IMR-90 (cell line): ENCODE results near the gene TMX2. TPM values are rescaled to one million over a fixed set of nuclear protein-coding genes. Genes with fewer than 3 reads are reported as not detected.

Experiments
- ATAC-seq: fragments of 200-7000 bp; cut with Tn5 transposase; 2 replicates; pipeline ENCODE4 v1.9.1; 2020; ENCODE audit warnings: low read depth, mild to moderate bottlenecking, moderate library complexity
- BruUV-seq: library from RNA; stranded (reverse); fragments of 400-500 nt; replicated peaks from 2 replicates; lab custom pipeline; 2021; lab: Mats Ljungman, UMichigan
- CTCF ChIA-PET: fragments of 300-600 bp; formaldehyde crosslinking; extraction: SDS; loops from one replicate; lab custom pipeline; 2021; ENCODE audit warnings: antibody characterized with exemption; lab: Yijun Ruan, JAX
- POLR2A ChIA-PET: fragments of 300-600 bp; sonication (Branson Sonifier 250); formaldehyde crosslinking; loops from one replicate; lab custom pipeline; 2022; ENCODE audit warnings: antibody characterized with exemption; ENCODE audit not compliant: unreplicated experiment; lab: Charles Lee
- DNase-seq: peaks from one replicate; pipeline ENCODE4 v3.0.0; 2013
- H2AFZ ChIP-seq: replicated peaks from 2 replicates; pipeline ENCODE3; 2013; ENCODE audit warnings: low read length, mild to moderate bottlenecking; ENCODE audit not compliant: poor library complexity
- H2AK5ac ChIP-seq: 2 replicates; pipeline ENCODE4 v1.6.1; 2013; ENCODE audit warnings: low read depth, low read length, inconsistent platforms
- H2AK9ac ChIP-seq: replicated peaks from 2 replicates; pipeline ENCODE3; 2013; ENCODE audit warnings: mild to moderate bottlenecking, low read depth, low read length, moderate library complexity; ENCODE audit not compliant: poor library complexity
- H2BK120ac ChIP-seq: 2 replicates; pipeline ENCODE4 v1.6.1; 2013; ENCODE audit warnings: low read depth, low read length, inconsistent platforms
- H2BK15ac ChIP-seq: 3 replicates; pipeline ENCODE4 v1.6.1; 2013; ENCODE audit warnings: low read depth, low read length, inconsistent platforms
- H2BK20ac ChIP-seq: 2 replicates; pipeline ENCODE4 v1.6.1; 2013; ENCODE audit warnings: low read depth, mild to moderate bottlenecking, inconsistent platforms, low read length, moderate library complexity
- H2BK5ac ChIP-seq: 2 replicates; pipeline ENCODE4 v1.6.1; 2013; ENCODE audit warnings: mild to moderate bottlenecking, low read depth, low read length, inconsistent platforms; ENCODE audit not compliant: poor library complexity, severe bottlenecking
- H3K14ac ChIP-seq: replicated peaks from 2 replicates; pipeline ENCODE4 v1.6.1; 2013; ENCODE audit warnings: low read depth, low read length, inconsistent platforms
- H3K18ac ChIP-seq: 2 replicates; pipeline ENCODE4 v1.6.1; 2013; ENCODE audit warnings: low read depth, low read length, control low read depth
- H3K23ac ChIP-seq: 2 replicates; pipeline ENCODE4 v1.6.1; 2013; ENCODE audit warnings: low read depth, low read length, inconsistent platforms
- H3K27ac ChIP-seq: 2 replicates; pipeline ENCODE4 v1.5.1; 2013; ENCODE audit warnings: mild to moderate bottlenecking, control low read depth, low read length; ENCODE audit not compliant: insufficient read depth
- H3K27me3 ChIP-seq: 2 replicates; pipeline ENCODE4 v1.6.1; 2013; ENCODE audit warnings: low read length; ENCODE audit not compliant: control insufficient read depth, insufficient read depth
- H3K36me3 ChIP-seq: 2 replicates; pipeline ENCODE4 v1.6.1; 2013; ENCODE audit warnings: low read length, mixed read lengths; ENCODE audit not compliant: control insufficient read depth, insufficient read depth
- H3K4ac ChIP-seq: 2 replicates; pipeline ENCODE4 v1.6.1; 2013; ENCODE audit warnings: low read depth, low read length, inconsistent platforms
- H3K4me1 ChIP-seq: 2 replicates; pipeline ENCODE4 v1.6.1; 2013; ENCODE audit warnings: low read length, mixed read lengths; ENCODE audit not compliant: control insufficient read depth, insufficient read depth
- H3K4me2 ChIP-seq: 2 replicates; pipeline ENCODE4 v1.6.1; 2013; ENCODE audit warnings: low read depth, mild to moderate bottlenecking, control low read depth, low read length, moderate library complexity
- H3K4me3 ChIP-seq: 2 replicates; pipeline ENCODE4 v1.5.1; 2013; ENCODE audit warnings: low read depth, mild to moderate bottlenecking, control low read depth, low read length, moderate library complexity; ENCODE audit not compliant: insufficient read depth
- H3K56ac ChIP-seq: 2 replicates; pipeline ENCODE4 v1.6.1; 2013; ENCODE audit warnings: low read length, inconsistent platforms; ENCODE audit not compliant: insufficient read depth; ENCODE audit errors: extremely low read depth
- H3K79me1 ChIP-seq, 2 experiments: 2 replicates each; pipeline ENCODE4 v1.6.1; 2013; ENCODE audit warnings: low read length in 2 of 2, inconsistent platforms in 1 of 2, low read depth in 1 of 2
- H3K9ac ChIP-seq: 2 replicates; pipeline ENCODE4 v1.6.1; 2013; ENCODE audit warnings: low read depth, low read length, control low read depth
- H3K9me1 ChIP-seq: 2 replicates; pipeline ENCODE4 v1.6.1; 2013; ENCODE audit warnings: low read length, inconsistent platforms; ENCODE audit not compliant: insufficient read depth
- H3K9me3 ChIP-seq: 2 replicates; pipeline ENCODE4 v1.6.1; 2013; ENCODE audit warnings: low read length; ENCODE audit not compliant: control insufficient read depth, insufficient read depth
- H4K20me1 ChIP-seq: 2 replicates; pipeline ENCODE4 v1.6.1; 2013; ENCODE audit warnings: low read length, inconsistent platforms; ENCODE audit not compliant: insufficient read depth
- H4K5ac ChIP-seq: 2 replicates; pipeline ENCODE4 v1.6.1; 2013; ENCODE audit warnings: mild to moderate bottlenecking, low read depth, low read length, control low read depth
- H4K8ac ChIP-seq, 2 experiments: 2 replicates each; pipeline ENCODE4 v1.6.1; 2013; ENCODE audit warnings: low read depth in 2 of 2, low read length in 2 of 2, control low read depth in 1 of 2, inconsistent platforms in 1 of 2
- H4K91ac ChIP-seq: 2 replicates; pipeline ENCODE4 v1.6.1; 2013; ENCODE audit warnings: low read depth, low read length, inconsistent platforms; ENCODE audit not compliant: insufficient read depth
- BHLHE40 ChIP-seq: fragments of 150-350 bp; IDR thresholded peaks from 2 replicates; pipeline ENCODE4 v1.6.1; 2016; ENCODE audit warnings: mild to moderate bottlenecking, low read depth, low read length
- CEBPB ChIP-seq: IDR thresholded peaks from 2 replicates; pipeline ENCODE4 v1.6.1; 2012; ENCODE audit warnings: low read depth, low read length, improper control_type of control experiment
- CHD1 ChIP-seq: IDR thresholded peaks from 2 replicates; pipeline ENCODE4 v1.6.1; 2012; ENCODE audit warnings: low read depth, low read length, improper control_type of control experiment
- MAFK ChIP-seq: IDR thresholded peaks from 2 replicates; pipeline ENCODE4 v1.6.1; 2012; ENCODE audit warnings: low read depth, low read length, improper control_type of control experiment
- MAZ ChIP-seq: IDR thresholded peaks from 2 replicates; pipeline ENCODE4 v1.6.1; 2012; ENCODE audit warnings: low read depth, mild to moderate bottlenecking, low read length, improper control_type of control experiment, moderate library complexity, borderline replicate concordance
- MXI1 ChIP-seq: IDR thresholded peaks from 2 replicates; pipeline ENCODE4 v1.6.1; 2012; ENCODE audit warnings: low read depth, mild to moderate bottlenecking, low read length, moderate library complexity, borderline replicate concordance
- NFE2L2 ChIP-seq: fragments of 150-350 bp; IDR thresholded peaks from 2 replicates; pipeline ENCODE4 v1.6.1; 2016; ENCODE audit warnings: low read depth, mild to moderate bottlenecking, low read length
- POLR2A ChIP-seq: IDR thresholded peaks from 2 replicates; pipeline ENCODE4 v1.6.1; 2012; ENCODE audit warnings: mild to moderate bottlenecking, low read depth, low read length
- RCOR1 ChIP-seq: IDR thresholded peaks from 2 replicates; pipeline ENCODE4 v1.6.1; 2012; ENCODE audit warnings: mild to moderate bottlenecking, low read length, improper control_type of control experiment; ENCODE audit not compliant: insufficient replicate concordance
- RFX5 ChIP-seq: IDR thresholded peaks from 2 replicates; pipeline ENCODE4 v1.8.0; 2012; ENCODE audit warnings: low read depth, mild to moderate bottlenecking, low read length, moderate library complexity
- SMC3 ChIP-seq: fragments of 150-350 bp; IDR thresholded peaks from 2 replicates; pipeline ENCODE4 v1.6.1; 2016; ENCODE audit warnings: low read depth, mild to moderate bottlenecking, antibody characterized with exemption, low read length, moderate library complexity
- WGBS, 2 experiments: methylation state at CpG; one replicate each; pipeline versions ENCODE4 v1.1.5 to v1.1.7; 2013; ENCODE audit warnings: missing lambda C conversion rate in 2 of 2; ENCODE audit not compliant: insufficient read length in 1 of 2; ENCODE audit errors: extremely low coverage in 2 of 2; 5-methylcytosine and 5-hydroxymethylcytosine counted together
- dilution Hi-C: fragments of 300-500 bp; cut with HindIII; formaldehyde crosslinking; loops from one replicate; pipeline ENCODE4 v1.14.3; 2018; ENCODE audit warnings: low sequenced_read_pairs; ENCODE audit not compliant: unreplicated experiment
- in situ Hi-C: fragments of 300-500 bp; cut with MboI; formaldehyde crosslinking; loops from 3 replicates; pipeline ENCODE4 v1.14.3; 2019; ENCODE audit warnings: low sequenced_read_pairs, inconsistent platforms, mixed read lengths
- intact Hi-C: fragments of 100-400 bp; cut with micrococcal nuclease; formaldehyde crosslinking; loops from 2 replicates; pipeline ENCODE4 v1.10.0; 2022
- polyA plus RNA-seq, 3 experiments: library from polyadenylated mRNA; depleted of rRNA; stranded (reverse); fragments of >200 nt; gene quantifications; 2 replicates each; pipeline ENCODE4 v1.2.3, GENCODE V29; 2012; ENCODE audit warnings: low replicate concordance in 1 of 3
- total RNA-seq: library from RNA; depleted of rRNA; stranded (reverse); fragments of >200 nt; gene quantifications from 2 replicates; pipeline ENCODE4 v1.2.3, GENCODE V29; 2012
- TF ChIP-seq, protein P1 (sequence below): conservative IDR thresholded peaks from 2 replicates; pipeline ENCODE4 v1.5.1; 2012; ENCODE audit warnings: mild to moderate bottlenecking, low read depth, low read length, improper control_type of control experiment
- TF ChIP-seq, protein P2 (sequence below): fragments of 150-350 bp; IDR thresholded peaks from 2 replicates; pipeline ENCODE4 v1.6.1; 2016; ENCODE audit warnings: low read depth, mild to moderate bottlenecking, low read length, moderate library complexity, borderline replicate concordance

TMX2 gene
- total and polyA plus RNA-seq, 2 of the 4 experiments (the other 2 are of a cell fraction): 60.3 to 103 TPM

DNA sequence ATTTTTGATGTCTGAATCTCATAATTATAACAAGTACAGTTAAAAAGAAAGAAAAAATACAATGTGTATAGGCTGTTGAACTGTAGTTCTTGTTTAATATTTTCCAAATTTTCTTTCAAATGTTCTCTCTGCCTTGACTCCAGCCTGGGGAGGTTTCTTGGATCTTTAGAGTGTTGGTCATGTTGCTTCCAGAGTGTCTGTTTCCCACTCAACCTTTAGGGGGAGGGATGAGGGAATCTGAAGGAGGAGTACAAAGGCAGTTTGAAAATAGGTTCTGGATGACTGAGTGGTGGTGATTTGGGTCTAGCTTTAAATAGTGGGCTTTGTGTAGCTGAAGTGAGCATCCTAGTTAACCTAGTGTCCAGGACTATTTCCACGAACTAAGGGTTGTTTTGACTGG lies 51.2 kb downstream of the TMX2 start:
- POLR2A ChIA-PET: interaction anchor here (1.1 to 1.4 kb wide), 2 partner anchors 92 to 264 kb away, joined by 5 to 7 read pairs; no protein-coding TSS in a partner anchor
- Histone ChIP-seq H3K18ac (peak overlapping the region; percentile 78; the same call in 1 of the 2 replicates), H2BK15ac (no peak overlapping the region), H2AFZ (no peak overlapping the region), H3K4me2 (peak overlapping the region; percentile 99), H2BK5ac (peak overlapping the region; percentile 97), H3K14ac (peak overlapping the region; percentile 86), H3K9me3 (no peaks in the 10 kb centered on the region), H4K20me1 (peaks cover 51% of the 10 kb centered on the region), H3K27ac (peak overlapping the region; percentile 22), H3K4me3 (peak overlapping the region; percentile 99), H2AK5ac (peak overlapping the region; percentile 1; the same call in 1 of the 2 replicates), H3K9me1 (0 out of 2 replicates have a peak, but pooled peaks cover 6% of the 10 kb centered on the region), H3K4me1 (peaks cover 8% of the 10 kb centered on the region), H3K36me3 (peaks cover 4% of the 10 kb centered on the region), H3K79me1 (peaks cover 0 to 30% of the 10 kb centered on the region in 2 experiments; a peak in 2 of 4 replicates), H4K8ac (no peak overlapping the region), H2AK9ac (peak overlapping the region; percentile 7), H3K23ac (peak overlapping the region; percentile 95), H3K56ac (peak overlapping the region; percentile 24), H2BK20ac (no peak overlapping the region), H3K4ac (peak overlapping the region; percentile 75), H2BK120ac (peak overlapping the region; percentile 35; the same call in 1 of the 2 replicates), H3K9ac (peak overlapping the region; percentile 100), H3K27me3 (no peaks in the 10 kb centered on the region), H4K5ac (peak overlapping the region; percentile 62; the same call in 1 of the 2 replicates), H4K91ac (peak overlapping the region; percentile 26; the same call in 1 of the 2 replicates)
- ATAC-seq (peak; percentile 31), DNase-seq (peak; percentile 53)
- TF ChIP-seq CEBPB (no peak), CHD1 (no peak), SMC3 (peak; percentile 19; the same call in 1 of the 2 replicates), RCOR1 (no peak), RFX5 (no peak), MXI1 (no peak), MAFK (no peak), NFE2L2 (no peak), BHLHE40 (no peak), MAZ (no peak), POLR2A (no peak)
- TF ChIP-seq, protein P1, sequence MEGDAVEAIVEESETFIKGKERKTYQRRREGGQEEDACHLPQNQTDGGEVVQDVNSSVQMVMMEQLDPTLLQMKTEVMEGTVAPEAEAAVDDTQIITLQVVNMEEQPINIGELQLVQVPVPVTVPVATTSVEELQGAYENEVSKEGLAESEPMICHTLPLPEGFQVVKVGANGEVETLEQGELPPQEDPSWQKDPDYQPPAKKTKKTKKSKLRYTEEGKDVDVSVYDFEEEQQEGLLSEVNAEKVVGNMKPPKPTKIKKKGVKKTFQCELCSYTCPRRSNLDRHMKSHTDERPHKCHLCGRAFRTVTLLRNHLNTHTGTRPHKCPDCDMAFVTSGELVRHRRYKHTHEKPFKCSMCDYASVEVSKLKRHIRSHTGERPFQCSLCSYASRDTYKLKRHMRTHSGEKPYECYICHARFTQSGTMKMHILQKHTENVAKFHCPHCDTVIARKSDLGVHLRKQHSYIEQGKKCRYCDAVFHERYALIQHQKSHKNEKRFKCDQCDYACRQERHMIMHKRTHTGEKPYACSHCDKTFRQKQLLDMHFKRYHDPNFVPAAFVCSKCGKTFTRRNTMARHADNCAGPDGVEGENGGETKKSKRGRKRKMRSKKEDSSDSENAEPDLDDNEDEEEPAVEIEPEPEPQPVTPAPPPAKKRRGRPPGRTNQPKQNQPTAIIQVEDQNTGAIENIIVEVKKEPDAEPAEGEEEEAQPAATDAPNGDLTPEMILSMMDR: peak; percentile 34; the same call in 1 of the 2 replicates
- TF ChIP-seq, protein P2, sequence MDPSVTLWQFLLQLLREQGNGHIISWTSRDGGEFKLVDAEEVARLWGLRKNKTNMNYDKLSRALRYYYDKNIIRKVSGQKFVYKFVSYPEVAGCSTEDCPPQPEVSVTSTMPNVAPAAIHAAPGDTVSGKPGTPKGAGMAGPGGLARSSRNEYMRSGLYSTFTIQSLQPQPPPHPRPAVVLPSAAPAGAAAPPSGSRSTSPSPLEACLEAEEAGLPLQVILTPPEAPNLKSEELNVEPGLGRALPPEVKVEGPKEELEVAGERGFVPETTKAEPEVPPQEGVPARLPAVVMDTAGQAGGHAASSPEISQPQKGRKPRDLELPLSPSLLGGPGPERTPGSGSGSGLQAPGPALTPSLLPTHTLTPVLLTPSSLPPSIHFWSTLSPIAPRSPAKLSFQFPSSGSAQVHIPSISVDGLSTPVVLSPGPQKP: no peak
- CTCF ChIA-PET: interaction anchor here (1.5 to 2.0 kb wide), 2 partner anchors 15 to 37 kb away, joined by 5 to 8 read pairs; no protein-coding TSS in a partner anchor
- WGBS, 2 experiments: no CpG with 5 or more reads among the region's 1 CpG
- in situ Hi-C loops: no loop called here
- BruUV-seq: no TSS peak
- dilution Hi-C loops: no loop called here
- intact Hi-C loops: loop anchor here (1.0 to 5.0 kb wide), 5 partner anchors 13 to 749 kb away; no protein-coding TSS in a partner anchor
